Adipocyte (in vitro differentiated cells): ENCODE results near the gene RRAS2.

Experiments used
- DNase-seq: peaks from one replicate; pipeline ENCODE4 v3.0.0-alpha.2; 2015; ENCODE audit warnings: low read depth
- H3K27me3 ChIP-seq: replicated peaks from 2 replicates; pipeline ENCODE4 v1.7.0; 2013; ENCODE audit warnings: mild to moderate bottlenecking, low read length, moderate library complexity; ENCODE audit not compliant: control insufficient read depth, insufficient read depth
- H3K36me3 ChIP-seq: 2 replicates; pipeline ENCODE4 v1.7.0; 2013; ENCODE audit warnings: low read length, mild to moderate bottlenecking, moderate library complexity; ENCODE audit not compliant: control insufficient read depth, insufficient read depth, severe bottlenecking
- H3K4me1 ChIP-seq: 2 replicates; pipeline ENCODE4 v1.7.0; 2013; ENCODE audit warnings: mild to moderate bottlenecking, low read length, moderate library complexity; ENCODE audit not compliant: control insufficient read depth, insufficient read depth
- H3K4me3 ChIP-seq: 2 replicates; pipeline ENCODE4 v1.7.0; 2013; ENCODE audit warnings: mild to moderate bottlenecking, low read length, moderate library complexity
- H3K9ac ChIP-seq: 2 replicates; pipeline ENCODE4 v1.7.0; 2013; ENCODE audit warnings: mild to moderate bottlenecking, low read length, moderate library complexity
- H3K9me3 ChIP-seq: 2 replicates; pipeline ENCODE4 v1.7.0; 2013; ENCODE audit warnings: mild to moderate bottlenecking, low read length, moderate library complexity; ENCODE audit not compliant: control insufficient read depth

Gene RRAS2

DNA sequence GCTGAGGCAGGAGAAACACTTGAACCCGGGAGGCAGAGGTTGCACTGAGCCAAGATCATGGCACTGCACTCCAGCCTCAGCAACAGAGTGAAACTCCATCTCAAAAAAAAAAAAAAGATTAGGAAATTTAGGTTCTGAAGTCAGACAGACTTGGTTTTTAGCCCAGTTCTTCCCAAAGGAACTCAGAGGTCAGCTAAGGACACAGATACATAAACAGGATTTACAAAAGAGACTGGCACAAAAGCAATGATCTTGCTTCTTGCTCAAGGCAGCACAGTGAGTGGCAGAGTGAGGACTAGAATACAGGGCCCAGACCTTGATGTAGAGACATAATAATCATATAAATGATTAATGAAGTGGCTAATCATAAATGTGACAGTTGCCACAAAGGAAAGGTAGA lies 25.4 kb upstream of the RRAS2 start:
- Histone ChIP-seq H3K36me3 (no peaks in the 10 kb centered on the region), H3K4me3 (no peak overlapping the region), H3K9me3 (no peaks in the 10 kb centered on the region), H3K9ac (peak overlapping the region; percentile 17), H3K4me1 (peaks cover 53% of the 10 kb centered on the region), H3K27me3 (no peaks in the 10 kb centered on the region)
- DNase-seq: peak; percentile 87

DNA sequence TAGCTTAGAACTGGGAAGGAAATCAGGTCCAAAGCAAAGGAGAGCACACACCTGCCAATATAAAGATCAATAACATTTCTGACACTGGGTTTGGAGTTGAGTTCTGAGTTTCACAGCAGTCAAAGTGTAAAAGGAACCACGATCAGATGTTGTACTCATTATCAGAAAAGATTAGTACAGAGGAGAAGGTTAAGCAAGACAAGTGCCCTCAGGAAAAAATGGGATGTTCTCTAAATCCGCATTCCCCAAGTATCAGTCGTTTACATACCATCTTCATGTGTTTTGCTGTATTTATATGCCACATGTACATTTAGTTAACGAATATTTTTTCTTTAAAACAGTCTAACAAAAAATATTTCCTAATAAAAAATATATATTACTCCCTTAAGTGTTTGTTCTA lies 23.0 kb upstream of the RRAS2 start:
- H3K36me3 ChIP-seq: no peaks in the 10 kb centered on the region
- H3K9me3 ChIP-seq: no peaks in the 10 kb centered on the region
- peak overlapping the region; percentile 78 for H3K4me3 ChIP-seq
- H3K27me3 ChIP-seq: no peaks in the 10 kb centered on the region
- no peak for DNase-seq
- peaks cover 42% of the 10 kb centered on the region for H3K4me1 ChIP-seq
- H3K9ac ChIP-seq: peak overlapping the region; percentile 89

DNA sequence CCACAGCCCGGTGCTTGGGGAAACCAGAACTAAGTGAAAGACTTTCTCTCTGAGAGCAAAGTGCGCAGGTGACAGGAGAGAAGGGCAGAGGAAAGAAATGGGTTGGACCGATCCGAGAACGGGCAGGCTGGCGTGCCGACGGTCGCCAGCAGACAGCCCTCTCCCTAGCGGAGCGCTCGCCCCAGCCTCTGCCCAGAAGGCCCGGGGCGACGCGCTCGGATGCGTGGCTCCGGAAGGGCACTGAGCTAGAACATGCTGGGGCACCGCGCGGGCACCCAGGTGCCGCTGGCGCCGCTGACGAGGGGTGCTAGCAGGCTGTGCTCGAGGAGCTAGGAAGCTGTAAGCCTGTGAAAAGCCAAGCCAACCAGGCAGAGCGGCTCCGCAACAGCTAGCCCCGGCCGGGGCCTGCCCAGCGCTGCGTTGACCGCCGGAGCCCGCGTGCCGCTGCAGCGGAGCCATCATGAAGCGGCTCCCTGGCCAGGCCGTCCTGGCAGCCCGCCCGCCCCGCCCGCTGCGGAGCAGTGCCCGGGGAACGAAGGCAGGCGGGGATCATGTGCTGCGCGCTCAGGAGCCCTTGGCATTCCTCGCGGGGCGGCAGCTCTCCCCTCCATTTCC lies 22.1 kb upstream of the RRAS2 start:
- no peaks in the 10 kb centered on the region for H3K36me3 ChIP-seq
- peaks cover 40% of the 10 kb centered on the region for H3K4me1 ChIP-seq
- H3K27me3 ChIP-seq: no peaks in the 10 kb centered on the region
- H3K9me3 ChIP-seq: no peaks in the 10 kb centered on the region
- H3K4me3 ChIP-seq: peak overlapping the region; percentile 78
- DNase-seq: peak; percentile 83
- peak overlapping the region; percentile 89 for H3K9ac ChIP-seq

DNA sequence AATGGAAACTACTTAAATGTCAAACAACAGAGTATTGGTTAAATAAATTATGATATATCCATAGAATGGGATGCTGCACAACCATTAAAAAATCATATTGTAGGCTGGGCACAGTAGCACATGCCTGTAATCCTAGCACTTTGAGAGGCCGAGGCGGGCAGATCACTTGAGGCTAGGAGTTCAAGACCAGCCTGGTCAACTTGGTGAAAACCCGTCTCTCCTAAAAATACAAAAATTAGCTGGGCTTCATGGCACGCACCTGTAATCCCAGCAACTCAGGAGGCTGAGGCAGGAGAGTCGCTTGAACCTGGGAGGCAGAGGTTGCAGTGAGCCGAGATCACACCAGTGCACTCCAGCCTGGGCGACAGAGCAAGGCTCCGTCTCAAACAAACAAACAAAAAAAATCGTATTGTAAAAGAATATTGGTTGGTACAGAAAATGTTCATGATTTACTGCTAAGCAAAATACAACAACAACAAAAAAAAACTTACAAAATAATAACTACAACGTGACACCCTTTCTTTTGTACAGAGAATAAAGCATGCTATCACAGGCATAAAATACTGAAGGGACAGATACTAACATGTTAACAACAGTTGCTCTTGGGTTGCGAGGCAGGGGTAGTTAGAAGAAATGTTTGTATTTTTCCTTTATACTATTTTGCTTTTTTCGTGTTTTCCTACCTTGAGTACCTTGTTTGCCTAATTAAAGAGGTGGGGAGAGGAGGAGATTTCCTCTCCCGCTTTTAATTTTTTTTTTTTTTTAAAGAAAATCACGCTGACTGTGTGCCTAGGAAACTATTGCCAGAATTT lies 21.3 kb upstream of the RRAS2 start:
- Histone ChIP-seq H3K4me3 (peak overlapping the region; percentile 78), H3K36me3 (no peaks in the 10 kb centered on the region), H3K9ac (peak overlapping the region; percentile 89), H3K4me1 (peaks cover 38% of the 10 kb centered on the region), H3K27me3 (no peaks in the 10 kb centered on the region), H3K9me3 (no peaks in the 10 kb centered on the region)
- no peak for DNase-seq

DNA sequence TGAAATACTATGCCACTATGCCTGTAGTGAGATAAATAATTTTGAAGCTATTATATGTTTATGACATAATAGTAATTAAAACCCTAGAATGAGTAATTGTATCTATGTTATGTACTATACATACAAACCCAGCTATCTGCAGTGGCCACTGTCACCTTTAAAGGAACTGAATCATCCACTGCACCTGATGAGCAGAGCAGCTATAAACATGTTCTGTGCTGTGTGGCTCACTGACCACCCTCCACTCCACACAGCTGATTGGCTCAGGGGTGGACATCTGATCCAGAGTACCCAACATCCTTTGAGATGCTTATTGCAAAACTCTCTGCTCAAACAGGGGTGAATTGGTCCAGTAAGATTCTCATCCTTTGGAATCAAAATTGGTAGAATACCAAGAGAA lies 19.2 kb upstream of the RRAS2 start:
- no peak overlapping the region for H3K4me3 ChIP-seq
- no peak overlapping the region for H3K9ac ChIP-seq
- DNase-seq: no peak
- H3K9me3 ChIP-seq: no peaks in the 10 kb centered on the region
- peaks cover 45% of the 10 kb centered on the region for H3K4me1 ChIP-seq
- no peaks in the 10 kb centered on the region for H3K27me3 ChIP-seq
- no peaks in the 10 kb centered on the region for H3K36me3 ChIP-seq

DNA sequence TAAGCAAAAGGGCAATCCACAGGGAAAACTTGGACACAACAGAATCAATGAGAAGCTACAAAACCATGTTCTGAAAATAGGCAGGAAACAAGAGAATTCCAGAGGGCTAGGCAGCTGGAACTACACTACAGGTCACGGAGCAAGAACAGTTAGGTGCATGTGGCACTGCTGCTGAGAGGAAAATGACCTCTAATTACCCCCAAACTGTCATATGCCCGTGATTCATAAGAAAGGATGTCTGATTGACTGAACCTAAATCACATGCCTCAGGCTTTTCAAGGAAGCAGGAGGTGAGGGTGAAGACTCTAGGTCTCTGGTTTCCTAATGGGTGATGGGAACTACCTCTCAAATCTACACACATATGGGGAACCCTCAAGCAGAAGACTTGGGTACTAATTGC lies 17.9 kb upstream of the RRAS2 start:
- no peak for DNase-seq
- H3K27me3 ChIP-seq: no peaks in the 10 kb centered on the region

DNA sequence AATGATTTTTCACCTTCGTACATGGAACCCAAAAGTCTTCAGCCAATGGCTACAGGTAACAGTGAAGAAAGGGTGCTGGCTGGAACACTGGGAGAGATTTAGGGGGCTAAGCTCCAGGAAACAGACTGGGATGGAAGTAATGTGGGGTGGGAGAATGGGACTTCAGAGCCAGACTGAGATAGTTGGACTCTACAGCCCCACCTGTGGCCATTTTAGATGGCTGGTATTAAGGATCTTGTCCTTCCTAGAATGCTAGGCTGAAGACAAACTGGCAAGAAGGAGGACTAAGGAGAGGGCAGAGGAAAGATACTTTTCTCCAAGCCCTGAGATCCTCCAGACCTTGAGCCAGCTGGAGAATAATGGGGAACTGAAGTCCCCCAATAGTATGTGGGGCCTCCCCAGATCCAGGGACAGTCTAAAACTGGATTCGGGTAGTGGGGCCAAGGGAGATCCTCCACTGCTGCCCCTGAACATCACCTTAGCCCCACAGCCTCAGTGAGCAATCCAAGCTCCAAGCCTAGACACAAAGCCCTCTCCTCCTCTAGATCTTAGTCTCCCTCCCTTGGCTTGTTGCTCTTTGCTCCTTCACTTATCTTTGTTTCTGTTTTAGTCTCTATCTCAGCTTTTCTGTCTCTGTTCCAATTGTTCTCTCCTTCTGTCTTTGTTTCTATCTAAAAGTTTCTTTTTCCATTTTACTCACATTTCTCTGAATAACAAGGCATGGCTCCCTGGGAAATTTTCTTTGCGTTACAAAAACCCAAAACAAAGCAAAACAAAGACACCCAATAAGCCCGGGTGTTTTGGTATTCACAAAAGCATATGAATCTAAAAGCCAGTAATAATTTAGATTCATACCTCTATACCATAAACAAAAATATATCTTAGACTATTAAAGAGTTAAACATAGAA lies 16.2 kb upstream of the RRAS2 start:
- H3K27me3 ChIP-seq: no peaks in the 10 kb centered on the region
- no peak for DNase-seq

More for the DNA sequence above, 17.9 kb upstream of the RRAS2 start:
- Histone ChIP-seq H3K4me3 (no peak overlapping the region), H3K4me1 (peaks cover 49% of the 10 kb centered on the region), H3K36me3 (no peaks in the 10 kb centered on the region), H3K9ac (no peak overlapping the region), H3K9me3 (no peaks in the 10 kb centered on the region)

DNA sequence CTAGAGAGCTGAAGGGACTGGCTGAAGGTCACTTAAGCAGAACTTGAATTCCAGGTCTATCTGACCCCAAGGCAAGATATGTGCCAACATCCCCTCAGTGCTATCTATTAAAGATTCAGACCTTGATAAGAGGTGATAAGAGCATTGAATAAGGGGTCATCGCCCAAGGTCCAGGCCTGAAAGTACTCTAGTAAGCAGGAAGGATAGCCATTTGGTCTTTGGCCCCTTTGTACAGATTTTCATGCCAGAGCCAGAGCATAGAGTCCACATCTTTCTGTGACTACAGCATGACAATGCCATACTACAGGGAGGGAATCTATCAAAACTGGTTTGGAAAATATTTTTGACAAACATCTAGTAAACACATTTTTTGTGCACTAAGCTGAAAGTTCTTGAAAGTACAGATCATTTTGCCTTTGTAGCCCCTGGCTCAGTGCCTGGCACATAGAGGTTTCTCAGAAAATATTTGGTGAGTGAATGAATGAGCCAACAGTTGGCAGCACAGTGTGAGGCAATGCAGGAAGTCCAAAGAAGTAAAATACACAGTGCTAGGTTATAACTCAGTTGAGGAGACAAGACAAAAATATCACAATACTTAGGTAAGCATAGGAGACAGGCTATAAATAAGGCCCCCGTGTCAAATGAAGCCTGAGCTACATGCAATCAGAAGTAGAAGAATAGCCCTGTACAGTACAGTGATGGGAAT lies 15.1 kb upstream of the RRAS2 start:
- H3K9me3 ChIP-seq: no peaks in the 10 kb centered on the region
- H3K27me3 ChIP-seq: no peaks in the 10 kb centered on the region
- peak overlapping the region; percentile 24 for H3K4me3 ChIP-seq
- DNase-seq: peak; percentile 89
- H3K4me1 ChIP-seq: peaks cover 43% of the 10 kb centered on the region
- H3K9ac ChIP-seq: peak overlapping the region; percentile 65
- H3K36me3 ChIP-seq: no peaks in the 10 kb centered on the region

More for the DNA sequence above, 16.2 kb upstream of the RRAS2 start:
- Histone ChIP-seq H3K9me3 (no peaks in the 10 kb centered on the region), H3K4me1 (peaks cover 38% of the 10 kb centered on the region), H3K9ac (no peak overlapping the region), H3K36me3 (no peaks in the 10 kb centered on the region), H3K4me3 (no peak overlapping the region)

DNA sequence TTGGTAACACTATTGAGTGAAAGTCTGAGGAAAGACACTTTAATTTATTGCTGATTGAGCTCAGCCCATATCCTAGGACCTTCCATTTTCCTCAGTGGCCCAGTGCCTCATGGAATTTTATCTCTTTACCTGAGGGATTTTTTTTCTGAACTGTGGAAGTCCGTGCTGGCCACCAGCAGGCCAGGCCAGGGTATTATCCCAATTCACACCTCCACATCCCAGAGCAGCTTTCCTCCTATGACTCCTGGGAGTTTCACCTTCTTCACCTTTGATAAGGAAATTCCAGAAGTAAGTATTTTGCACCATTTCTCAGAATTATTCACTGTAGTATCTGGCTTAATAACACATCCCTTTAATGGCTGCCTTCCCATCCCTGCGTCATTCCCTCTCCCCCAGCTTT lies 13.0 kb upstream of the RRAS2 start:
- no peak overlapping the region for H3K9ac ChIP-seq
- DNase-seq: no peak
- no peak overlapping the region for H3K4me3 ChIP-seq

DNA sequence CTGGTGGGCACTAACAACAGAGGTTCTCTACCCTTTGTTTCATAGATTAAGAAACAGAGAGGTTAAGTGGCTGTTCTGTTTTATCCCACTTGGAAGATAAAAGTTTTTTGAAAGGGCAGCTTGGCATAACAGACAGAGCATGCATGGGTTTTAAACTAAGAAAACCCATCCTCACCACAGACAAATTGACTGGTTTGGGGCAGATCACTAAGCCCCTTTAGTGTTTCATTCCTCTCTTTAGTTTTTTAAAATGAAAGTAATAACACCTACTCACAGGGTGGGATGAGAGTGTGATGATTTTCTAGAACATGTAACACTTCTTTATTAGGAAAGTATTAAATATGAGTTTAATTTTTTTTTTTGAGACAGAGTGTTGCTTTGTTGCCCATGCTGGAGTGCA lies 12.3 kb upstream of the RRAS2 start:
- Histone ChIP-seq H3K4me3 (no peak overlapping the region), H3K36me3 (no peaks in the 10 kb centered on the region), H3K27me3 (no peaks in the 10 kb centered on the region), H3K4me1 (peaks cover 37% of the 10 kb centered on the region), H3K9ac (no peak overlapping the region), H3K9me3 (no peaks in the 10 kb centered on the region)
- no peak for DNase-seq

More for the DNA sequence above, 13.0 kb upstream of the RRAS2 start:
- Histone ChIP-seq H3K36me3 (no peaks in the 10 kb centered on the region), H3K9me3 (no peaks in the 10 kb centered on the region), H3K4me1 (peaks cover 44% of the 10 kb centered on the region), H3K27me3 (no peaks in the 10 kb centered on the region)
